ENCODE data around the gene HDAC5. TPM values are rescaled to one million over a fixed set of nuclear protein-coding genes. Genes with fewer than 3 reads are reported as not detected.

The HDAC5 gene
- total RNA-seq, 1 donor from 2014 or later = 42.0 TPM

GRCh38 chr17:44087319-44087718, 36.1 kb downstream of the HDAC5 start:
- DNase-seq (ENCODE audit: extremely low spot score, unreplicated experiment) = no peak

GRCh38 chr17:44086364-44087311, 36.8 kb downstream of the HDAC5 start:
- no peak for TF ChIP-seq CTCF (IDR thresholded peaks at IDR 0.05)
- H3K36me3 Mint-ChIP-seq (ENCODE audit: unreplicated experiment) = peaks cover 20% of the 10 kb centered on the region
- peak overlapping the region; percentile 79 for H3K27ac Mint-ChIP-seq (ENCODE audit: unreplicated experiment)
- no peak for DNase-seq (ENCODE audit: extremely low spot score, unreplicated experiment)
- H3K4me3 Mint-ChIP-seq (ENCODE audit: unreplicated experiment) = no peak overlapping the region
- H3K9me3 Mint-ChIP-seq (ENCODE audit: unreplicated experiment) = no peaks in the 10 kb centered on the region
- H3K4me1 Mint-ChIP-seq (ENCODE audit: unreplicated experiment) = peaks cover 21% of the 10 kb centered on the region
- no peaks in the 10 kb centered on the region for H3K27me3 Mint-ChIP-seq (ENCODE audit: unreplicated experiment)

More at GRCh38 chr17:44087319-44087718, 36.1 kb downstream of the HDAC5 start:
- Mint-ChIP-seq H3K27ac (ENCODE audit: unreplicated experiment) (peak overlapping the region; percentile 79), H3K9me3 (ENCODE audit: unreplicated experiment) (no peaks in the 10 kb centered on the region), H3K4me1 (ENCODE audit: unreplicated experiment) (peaks cover 21% of the 10 kb centered on the region), H3K36me3 (ENCODE audit: unreplicated experiment) (peaks cover 22% of the 10 kb centered on the region), H3K27me3 (ENCODE audit: unreplicated experiment) (no peaks in the 10 kb centered on the region), H3K4me3 (ENCODE audit: unreplicated experiment) (no peak overlapping the region)
- no peak for TF ChIP-seq CTCF (IDR thresholded peaks at IDR 0.05)

- no peak for DNase-seq (ENCODE audit: extremely low spot score, unreplicated experiment)
- Mint-ChIP-seq H3K27me3 (ENCODE audit: unreplicated experiment) (no peaks in the 10 kb centered on the region), H3K36me3 (ENCODE audit: unreplicated experiment) (peaks cover 17% of the 10 kb centered on the region), H3K4me1 (ENCODE audit: unreplicated experiment) (peaks cover 21% of the 10 kb centered on the region), H3K4me3 (ENCODE audit: unreplicated experiment) (no peak overlapping the region), H3K27ac (ENCODE audit: unreplicated experiment) (no peak overlapping the region), H3K9me3 (ENCODE audit: unreplicated experiment) (no peaks in the 10 kb centered on the region)
- no peak for TF ChIP-seq CTCF (IDR thresholded peaks at IDR 0.05)
These were observed 37.5 kb downstream of the HDAC5 start for GRCh38 chr17:44085908-44086307.

- Mint-ChIP-seq H3K27me3 (ENCODE audit: unreplicated experiment) (no peaks in the 10 kb centered on the region), H3K36me3 (ENCODE audit: unreplicated experiment) (peaks cover 22% of the 10 kb centered on the region), H3K4me1 (ENCODE audit: unreplicated experiment) (peaks cover 21% of the 10 kb centered on the region), H3K27ac (ENCODE audit: unreplicated experiment) (peak overlapping the region; percentile 10), H3K9me3 (ENCODE audit: unreplicated experiment) (no peaks in the 10 kb centered on the region), H3K4me3 (ENCODE audit: unreplicated experiment) (no peak overlapping the region)
- DNase-seq (ENCODE audit: extremely low spot score, unreplicated experiment) = no peak
- no peak for TF ChIP-seq CTCF (IDR thresholded peaks at IDR 0.05)
These were observed 38.5 kb downstream of the HDAC5 start for GRCh38 chr17:44084921-44085320.

- no peak for DNase-seq (ENCODE audit: extremely low spot score, unreplicated experiment)
- peaks cover 21% of the 10 kb centered on the region for H3K4me1 Mint-ChIP-seq (ENCODE audit: unreplicated experiment)
- peak; percentile 43 for TF ChIP-seq CTCF (IDR thresholded peaks at IDR 0.05)
- no peaks in the 10 kb centered on the region for H3K27me3 Mint-ChIP-seq (ENCODE audit: unreplicated experiment)
- H3K4me3 Mint-ChIP-seq (ENCODE audit: unreplicated experiment) = no peak overlapping the region
- H3K9me3 Mint-ChIP-seq (ENCODE audit: unreplicated experiment) = no peaks in the 10 kb centered on the region
- peaks cover 22% of the 10 kb centered on the region for H3K36me3 Mint-ChIP-seq (ENCODE audit: unreplicated experiment)
- H3K27ac Mint-ChIP-seq (ENCODE audit: unreplicated experiment) = no peak overlapping the region
These were observed 39.3 kb downstream of the HDAC5 start for GRCh38 chr17:44084131-44084538.

All from osteocyte (in vitro differentiated cells).